Measurements from ENCODE around the gene VSIR. TPM values are rescaled to one million over a fixed set of nuclear protein-coding genes. Genes with fewer than 3 reads are reported as not detected.

The VSIR gene
- polyA plus RNA-seq, 1 experiment: 169 TPM

- POLR2A ChIA-PET: no interaction called here
- Histone ChIP-seq H3K36me3 (ENCODE audit: control insufficient read depth, insufficient read depth, low read length) (peaks cover 18% of the 10 kb centered on the region), H3K27me3 (ENCODE audit: control insufficient read depth, insufficient read depth, low read length) (no peaks in the 10 kb centered on the region), H3K4me3 (ENCODE audit: low read depth, low read length) (no peak overlapping the region)
- CTCF ChIA-PET: interaction anchor here (1.1 to 4.3 kb wide), 5 partner anchors 10 to 132 kb away, joined by 3 to 17 read pairs (median 4); partner anchors contain the start of gene VSIR
- DNase-seq (ENCODE audit: low read depth): no peak
- TF ChIP-seq CTCF (IDR thresholded peaks at IDR 0.05; ENCODE audit: insufficient read depth, low read depth, low read length): no peak
Measured at GRCh38 chr10:71763352-71764127, 9.8 kb downstream of the VSIR start.

GRCh38 chr10:71762324-71762723 lies 11.0 kb downstream of the VSIR start:
- no peaks in the 10 kb centered on the region for H3K27me3 ChIP-seq (ENCODE audit: control insufficient read depth, insufficient read depth, low read length)
- CTCF ChIA-PET: interaction anchor here (1.3 to 4.3 kb wide), 2 partner anchors 11 to 24 kb away, joined by 4 to 17 read pairs; partner anchors contain the start of gene VSIR
- POLR2A ChIA-PET: interaction anchor here (0.6 to 0.8 kb wide), 2 partner anchors 11 to 492 kb away, joined by 3 to 5 read pairs; no protein-coding TSS in a partner anchor

GRCh38 chr10:71761541-71762113 lies 11.7 kb downstream of the VSIR start:
- no peak for TF ChIP-seq CTCF (IDR thresholded peaks at IDR 0.05; ENCODE audit: insufficient read depth, low read depth, low read length)
- ChIA-PET POLR2A (no interaction called here), CTCF (interaction anchor here (4.3 kb wide), 1 partner anchor 12 kb away, joined by 17 read pairs; the partner anchor contains the start of gene VSIR)
- Histone ChIP-seq H3K4me3 (ENCODE audit: low read depth, low read length) (no peak overlapping the region), H3K36me3 (ENCODE audit: control insufficient read depth, insufficient read depth, low read length) (peaks cover 25% of the 10 kb centered on the region), H3K27me3 (ENCODE audit: control insufficient read depth, insufficient read depth, low read length) (no peaks in the 10 kb centered on the region)
- no peak for DNase-seq (ENCODE audit: low read depth)

More at GRCh38 chr10:71762324-71762723, 11.0 kb downstream of the VSIR start:
- no peak for TF ChIP-seq CTCF (IDR thresholded peaks at IDR 0.05; ENCODE audit: insufficient read depth, low read depth, low read length)
- Histone ChIP-seq H3K4me3 (ENCODE audit: low read depth, low read length) (no peak overlapping the region), H3K36me3 (ENCODE audit: control insufficient read depth, insufficient read depth, low read length) (peaks cover 24% of the 10 kb centered on the region)
- no peak for DNase-seq (ENCODE audit: low read depth)

GRCh38 chr10:71761105-71761511 lies 12.2 kb downstream of the VSIR start:
- H3K36me3 ChIP-seq (ENCODE audit: control insufficient read depth, insufficient read depth, low read length): peaks cover 25% of the 10 kb centered on the region
- no peak overlapping the region for H3K4me3 ChIP-seq (ENCODE audit: low read depth, low read length)
- ChIA-PET CTCF (interaction anchor here (4.3 kb wide), 1 partner anchor 12 kb away, joined by 17 read pairs; the partner anchor contains the start of gene VSIR), POLR2A (no interaction called here)
- DNase-seq (ENCODE audit: low read depth): no peak
- no peak for TF ChIP-seq CTCF (IDR thresholded peaks at IDR 0.05; ENCODE audit: insufficient read depth, low read depth, low read length)
- no peaks in the 10 kb centered on the region for H3K27me3 ChIP-seq (ENCODE audit: control insufficient read depth, insufficient read depth, low read length)

- Histone ChIP-seq H3K27me3 (ENCODE audit: control insufficient read depth, insufficient read depth, low read length) (no peaks in the 10 kb centered on the region), H3K36me3 (ENCODE audit: control insufficient read depth, insufficient read depth, low read length) (peaks cover 47% of the 10 kb centered on the region), H3K4me3 (ENCODE audit: low read depth, low read length) (no peak overlapping the region)
- POLR2A ChIA-PET: no interaction called here
- DNase-seq (ENCODE audit: low read depth): no peak
- CTCF ChIA-PET: interaction anchor here (1.2 to 5.5 kb wide), 7 partner anchors 9 to 61 kb away, joined by 3 to 31 read pairs (median 4); partner anchors contain the start of gene VSIR
- TF ChIP-seq CTCF (IDR thresholded peaks at IDR 0.05; ENCODE audit: insufficient read depth, low read depth, low read length): no peak
Measured at GRCh38 chr10:71757399-71757922, 15.9 kb downstream of the VSIR start.
